H1 (cell line): Measurements from ENCODE around the gene ABCD1. TPM values are rescaled to one million over a fixed set of nuclear protein-coding genes. Genes with fewer than 3 reads are reported as not detected.

Experiments used
- CTCF ChIA-PET: fragments of 300-600 bp; sonication (Branson Sonifier 250); formaldehyde crosslinking; loops from one replicate; lab custom pipeline; 2021; ENCODE audit not compliant: partially characterized antibody; lab: Charles Lee
- POLR2A ChIA-PET: fragments of 300-600 bp; sonication (Branson Sonifier 250); formaldehyde crosslinking; loops from one replicate; lab custom pipeline; 2021; ENCODE audit warnings: inconsistent platforms; ENCODE audit not compliant: partially characterized antibody; lab: Charles Lee
- DNase-seq, 2 experiments: peaks; one replicate each; pipeline versions ENCODE4 v3.0.0 to v3.0.0-alpha.2; 2010 to 2022; ENCODE audit warnings: low spot score in 2 of 2, low read depth in 1 of 2, mixed read lengths in 1 of 2
- FAIRE-seq: peaks from 2 replicates; lab custom pipeline; 2011; peaks lifted over from hg19 to GRCh38; lab: Jason Lieb, UNC
- H2AFZ ChIP-seq: 2 replicates; pipeline ENCODE4 v1.8.1; 2012; ENCODE audit warnings: low read length, inconsistent platforms
- H2AK5ac ChIP-seq: 2 replicates; pipeline ENCODE4 v1.6.1; 2013; ENCODE audit warnings: low read depth, low read length
- H2BK120ac ChIP-seq: replicated peaks from 2 replicates; pipeline ENCODE3; 2013; ENCODE audit warnings: low read depth, low read length, inconsistent platforms
- H2BK12ac ChIP-seq: 2 replicates; pipeline ENCODE4 v1.6.1; 2013; ENCODE audit warnings: low read depth, low read length
- H2BK15ac ChIP-seq: 2 replicates; pipeline ENCODE4 v1.6.1; 2013; ENCODE audit warnings: low read length
- H2BK20ac ChIP-seq: 2 replicates; pipeline ENCODE4 v1.6.1; 2013; ENCODE audit warnings: low read length
- H2BK5ac ChIP-seq: 2 replicates; pipeline ENCODE4 v1.6.1; 2013; ENCODE audit warnings: low read depth, low read length
- H3K14ac ChIP-seq: 2 replicates; pipeline ENCODE4 v1.6.1; 2013; ENCODE audit warnings: inconsistent platforms; ENCODE audit not compliant: insufficient read length
- H3K18ac ChIP-seq: 2 replicates; pipeline ENCODE4 v1.6.1; 2013; ENCODE audit warnings: low read length; ENCODE audit errors: extremely low read depth
- H3K23ac ChIP-seq: 2 replicates; pipeline ENCODE4 v1.6.1; 2013; ENCODE audit warnings: inconsistent platforms; ENCODE audit not compliant: insufficient read length
- H3K23me2 ChIP-seq: 2 replicates; pipeline ENCODE4 v1.6.1; 2013; ENCODE audit warnings: low read depth, low read length
- H3K27ac ChIP-seq: 2 replicates; pipeline ENCODE4 v1.6.1; 2011; ENCODE audit warnings: low read depth, low read length, inconsistent platforms
- H3K27me3 ChIP-seq, 4 experiments: replicated peaks in 1 of 4; 1 replicate in 1 of 4; 2 replicates in 3 of 4; pipeline versions ENCODE4 v1.6.1 to v1.8.1; 2011 to 2013; ENCODE audit warnings: low read length in 3 of 4, mild to moderate bottlenecking in 3 of 4, inconsistent platforms in 2 of 4, mixed read lengths in 2 of 4, moderate library complexity in 1 of 4; ENCODE audit not compliant: control insufficient read depth in 3 of 4, insufficient read depth in 3 of 4; ENCODE audit errors: extremely low read depth in 1 of 4
- H3K36me3 ChIP-seq, 4 experiments: 2 replicates each; pipeline versions ENCODE4 v1.6.1 to v1.8.1; 2011 to 2013; ENCODE audit warnings: mild to moderate bottlenecking in 4 of 4, low read length in 3 of 4, moderate library complexity in 2 of 4, control low read depth in 1 of 4, inconsistent platforms in 1 of 4; ENCODE audit not compliant: insufficient read depth in 4 of 4, control insufficient read depth in 2 of 4
- H3K4ac ChIP-seq: replicated peaks from 2 replicates; pipeline ENCODE3; 2013; ENCODE audit warnings: low read length, low read depth, mixed read lengths, inconsistent platforms; ENCODE audit not compliant: insufficient read length
- H3K4me1 ChIP-seq, 4 experiments: replicated peaks in 1 of 4; 1 replicate in 1 of 4; 2 replicates in 3 of 4; pipeline versions ENCODE4 v1.6.1 to v1.8.1; 2011 to 2013; ENCODE audit warnings: low read length in 3 of 4, inconsistent platforms in 2 of 4, mixed read lengths in 1 of 4; ENCODE audit not compliant: insufficient read depth in 4 of 4, control insufficient read depth in 3 of 4
- H3K4me2 ChIP-seq, 2 experiments: 2 replicates each; pipeline versions ENCODE4 v1.6.1 to v1.8.1; 2011 to 2013; ENCODE audit warnings: low read depth in 2 of 2, low read length in 2 of 2, control low read depth in 1 of 2, inconsistent platforms in 1 of 2, mild to moderate bottlenecking in 1 of 2; ENCODE audit not compliant: insufficient read depth in 1 of 2
- H3K4me3 ChIP-seq, 4 experiments: fragments of 200-600, 300-600 bp in 1 of 4; sonication (generic), shearing (Covaris generic), sonication (Bioruptor Twin) in 1 of 4; 2 replicates each; pipeline versions ENCODE4 v1.5.1 to v1.8.1; 2011 to 2016; ENCODE audit warnings: low read length in 4 of 4, low read depth in 3 of 4, control low read depth in 2 of 4, inconsistent platforms in 2 of 4, mild to moderate bottlenecking in 2 of 4, mixed read lengths in 1 of 4, moderate library complexity in 1 of 4; ENCODE audit not compliant: insufficient read depth in 2 of 4; ENCODE audit errors: extremely low read depth in 1 of 4
- H3K56ac ChIP-seq: replicated peaks from 2 replicates; pipeline ENCODE3; 2013; ENCODE audit warnings: low read depth, mild to moderate bottlenecking, mixed read lengths, low read length, inconsistent platforms; ENCODE audit not compliant: insufficient read length
- H3K79me1 ChIP-seq: 2 replicates; pipeline ENCODE4 v1.6.1; 2013; ENCODE audit warnings: low read depth, low read length, control low read depth
- H3K79me2 ChIP-seq, 2 experiments: 2 replicates each; pipeline versions ENCODE4 v1.6.1 to v1.8.1; 2012 to 2013; ENCODE audit warnings: low read length in 2 of 2, mild to moderate bottlenecking in 2 of 2, inconsistent platforms in 1 of 2; ENCODE audit not compliant: insufficient read depth in 2 of 2, control insufficient read depth in 1 of 2
- H3K9ac ChIP-seq, 4 experiments: replicated peaks in 1 of 4; 1 replicate in 1 of 4; 2 replicates in 3 of 4; pipeline versions ENCODE4 v1.6.1 to v1.8.1; 2011 to 2013; ENCODE audit warnings: low read depth in 3 of 4, low read length in 3 of 4, control low read depth in 2 of 4, mild to moderate bottlenecking in 2 of 4, moderate library complexity in 2 of 4, inconsistent platforms in 1 of 4; ENCODE audit errors: extremely low read depth in 1 of 4
- H3K9me3 ChIP-seq, 2 experiments: 2 replicates each; pipeline versions ENCODE4 v1.6.1 to v1.8.1; 2012 to 2013; ENCODE audit warnings: mild to moderate bottlenecking in 2 of 2, moderate library complexity in 2 of 2, control low read depth in 1 of 2, inconsistent platforms in 1 of 2, low read depth in 1 of 2, low read length in 1 of 2, mixed read lengths in 1 of 2; ENCODE audit not compliant: insufficient read depth in 2 of 2
- H4K20me1 ChIP-seq, 2 experiments: replicated peaks in 1 of 2; 2 replicates each; pipeline versions ENCODE3 to v1.8.1; 2011 to 2013; ENCODE audit warnings: inconsistent platforms in 2 of 2, low read length in 2 of 2, mild to moderate bottlenecking in 1 of 2; ENCODE audit not compliant: insufficient read depth in 2 of 2, control insufficient read depth in 1 of 2
- H4K5ac ChIP-seq: 2 replicates; pipeline ENCODE4 v1.6.1; 2013; ENCODE audit warnings: low read length, low read depth, mixed read lengths, inconsistent platforms; ENCODE audit not compliant: insufficient read length
- H4K8ac ChIP-seq: 2 replicates; pipeline ENCODE4 v1.8.0; 2013; ENCODE audit warnings: mild to moderate bottlenecking, moderate library complexity, low read length, inconsistent platforms; ENCODE audit not compliant: insufficient read depth; ENCODE audit errors: extremely low read depth
- H4K91ac ChIP-seq: replicated peaks from 2 replicates; pipeline ENCODE3; 2013; ENCODE audit warnings: low read length, mixed read lengths, inconsistent platforms; ENCODE audit not compliant: insufficient read length
- CBX8 ChIP-seq: fragments of 300-800, 300-1000 bp; sonication (generic); IDR thresholded peaks from 2 replicates; pipeline ENCODE4 v1.7.1; 2016; ENCODE audit warnings: low read depth, low read length, borderline replicate concordance
- CHD1 ChIP-seq: IDR thresholded peaks from 2 replicates; pipeline ENCODE4 v1.6.1; 2012; ENCODE audit warnings: low read depth, low read length, improper control_type of control experiment
- CHD2 ChIP-seq: IDR thresholded peaks from 2 replicates; pipeline ENCODE4 v1.6.1; 2012; ENCODE audit warnings: low read length, improper control_type of control experiment
- CTBP2 ChIP-seq: IDR thresholded peaks from 2 replicates; pipeline ENCODE4 v1.7.0; 2011; ENCODE audit warnings: borderline replicate concordance, mild to moderate bottlenecking, moderate library complexity, mixed read lengths, low read length; ENCODE audit not compliant: insufficient read depth, insufficient read length
- HDAC6 ChIP-seq: IDR thresholded peaks from one replicate; pipeline ENCODE4 v1.7.1; 2012; ENCODE audit warnings: low read depth, mild to moderate bottlenecking, inconsistent platforms, low read length, moderate library complexity
- NANOG ChIP-seq: IDR thresholded peaks from 2 replicates; pipeline ENCODE4 v1.6.1; 2011; ENCODE audit warnings: low read length, low read depth, mild to moderate bottlenecking, inconsistent platforms; ENCODE audit not compliant: insufficient read depth, poor library complexity, severe bottlenecking
- POLR2A ChIP-seq, 2 experiments: IDR thresholded peaks; 1 replicate in 1 of 2; 2 replicates in 1 of 2; pipeline ENCODE4 v1.6.1; 2011; ENCODE audit warnings: low read depth in 2 of 2, low read length in 2 of 2, mild to moderate bottlenecking in 2 of 2; ENCODE audit errors: control extremely low read depth in 1 of 2
- RNF2 ChIP-seq: fragments of 200-900, 300-1000 bp; sonication (generic); IDR thresholded peaks from 2 replicates; pipeline ENCODE4 v1.7.1; 2016; ENCODE audit warnings: borderline replicate concordance, low read depth, mild to moderate bottlenecking, antibody characterized with exemption, low read length; ENCODE audit not compliant: poor library complexity, severe bottlenecking; ENCODE audit errors: missing control alignments
- RXRA ChIP-seq: IDR thresholded peaks from 2 replicates; pipeline ENCODE4 v1.6.1; 2011; ENCODE audit warnings: low read depth, mild to moderate bottlenecking, low read length, moderate library complexity; ENCODE audit not compliant: insufficient read depth
- SUZ12 ChIP-seq: fragments of 200-600 bp; sonication (generic); IDR thresholded peaks from 2 replicates; pipeline ENCODE4 v1.6.1; 2012; ENCODE audit warnings: mild to moderate bottlenecking, inconsistent platforms, low read length, moderate library complexity, mixed read lengths
- TEAD4 ChIP-seq: IDR thresholded peaks from 2 replicates; pipeline ENCODE4 v1.6.1; 2012; ENCODE audit warnings: low read depth, low read length, inconsistent platforms, mixed read lengths
- WGBS, 2 experiments: shearing (Covaris generic) in 1 of 2; methylation state at CpG; one replicate each; pipeline versions ENCODE4 v1.1.6 to v1.1.7; 2013 to 2015; ENCODE audit warnings: low lambda C conversion rate in 2 of 2, mixed read lengths in 2 of 2, inconsistent platforms in 1 of 2, low coverage in 1 of 2, missing lambda C conversion rate in 1 of 2; ENCODE audit not compliant: insufficient replicate concordance in 2 of 2, insufficient coverage in 1 of 2, insufficient read length in 1 of 2; ENCODE audit errors: extremely low coverage in 1 of 2, missing lambda C conversion rate in 1 of 2; 5-methylcytosine and 5-hydroxymethylcytosine counted together
- polyA plus RNA-seq, 7 experiments: library from polyadenylated mRNA; depleted of rRNA in 3 of 7; stranded (reverse) in 5 of 7; unstranded in 2 of 7; fragments of >200 nt in 5 of 7; fragments of 200-250 nt in 2 of 7; gene quantifications; 1 replicate in 5 of 7; 2 replicates in 1 of 7; 4 replicates in 1 of 7; pipeline versions ENCODE4 v1.2.1 to v1.2.3, GENCODE V29; 2011 to 2013; ENCODE audit warnings: missing spikeins in 2 of 7, mixed read lengths in 2 of 7
- total RNA-seq: library from RNA; stranded (reverse); fragmentation: NEBNext Ultra II Directional; extraction: Animal tissue kit (Norgen Biotek cat#: 25700); gene quantifications from 2 replicates; pipeline ENCODE4 v1.2.1, GENCODE V29; 2021

Gene ABCD1
- total and polyA plus RNA-seq, 2 of the 8 experiments (the other 6 are each of a cell fraction or from before 2014, with no cell fraction given) = 3.1 to 6.6 TPM

- Histone ChIP-seq H2AFZ (no peak overlapping the region), H2BK12ac (no peak overlapping the region), H4K91ac (no peak overlapping the region), H3K18ac (no peak overlapping the region), H3K23me2 (peaks cover 2% of the 10 kb centered on the region; the same call in 1 of the 2 replicates), H3K23ac (no peak overlapping the region), H4K5ac (no peak overlapping the region), H3K79me2 (peaks cover 0 to 34% of the 10 kb centered on the region in 2 experiments; a peak in 1 of 4 replicates), H2BK120ac (no peak overlapping the region), H3K9ac (no peak overlapping the region), H3K9me3 (no peaks in the 10 kb centered on the region), H3K4me2 (no peak overlapping the region; a peak in 1 of 4 replicates), H3K4ac (no peak overlapping the region), H3K14ac (no peak overlapping the region), H2BK20ac (no peak overlapping the region), H4K20me1 (peaks cover 0 to 7% of the 10 kb centered on the region in 2 experiments), H3K36me3 (peaks cover 0 to 17% (median 2%) of the 10 kb centered on the region in 4 experiments; a peak in 2 of 8 replicates), H3K56ac (no peak overlapping the region), H2AK5ac (no peak overlapping the region), H3K79me1 (no peaks in the 10 kb centered on the region; the same call in none of the 2 replicates), H2BK15ac (no peak overlapping the region), H4K8ac (no peak overlapping the region), H3K4me3 (no peak overlapping the region), H3K27ac (no peak overlapping the region), H2BK5ac (no peak overlapping the region), H3K4me1 (peaks cover 0 to 17% (median 6%) of the 10 kb centered on the region in 4 experiments; a peak in 4 of 7 replicates), H3K27me3 (no peaks in the 10 kb centered on the region)
- ChIA-PET CTCF (interaction anchor here (1.2 to 3.0 kb wide), 3 partner anchors 10 to 156 kb away, joined by 3 to 14 read pairs (median 6); no protein-coding TSS in a partner anchor), POLR2A (interaction anchor here (0.6 to 1.4 kb wide), 4 partner anchors 9 to 69 kb away, joined by 3 read pairs; partner anchors contain the start of gene BCAP31)
- TF ChIP-seq TEAD4 (no peak), SUZ12 (no peak), NANOG (no peak), RNF2 (no peak), RXRA (no peak), CHD2 (no peak), CHD1 (no peak), HDAC6 (no peak), CTBP2 (no peak), POLR2A (IDR thresholded peaks at IDR 0.05; ENCODE audit: control extremely low read depth in 1 of 2, low read depth in 2 of 2, low read length in 2 of 2) (no peak), CBX8 (no peak)
- no peak for FAIRE-seq
- no peak for DNase-seq
- WGBS, 2 experiments = 92% methylated on average over 4 of the region's 6 CpGs; no CpG with 5 or more reads in 1 of the 2 experiments
Observed at GRCh38 chrX:153792368-153792767, 67.7 kb downstream of the ABCD1 start.
